Right cardiac atrium (tissue), 5 donors: ENCODE measurements around the gene SLC25A22. TPM values are rescaled to one million over a fixed set of nuclear protein-coding genes. Genes with fewer than 3 reads are reported as not detected.

Source experiments
- ATAC-seq, 2 donors: fragments of 200-7000 bp; cut with Tn5 transposase; one replicate each; pipeline versions ENCODE4 v1.8.0 to v1.9.1; 2020; ENCODE audit warnings: moderate library complexity in 2 of 2, mild to moderate bottlenecking in 1 of 2
- DNase-seq, 3 donors: peaks; one replicate each; pipeline ENCODE4 v3.0.0-alpha.2; 2020
- H3K27ac ChIP-seq: one replicate; pipeline ENCODE4 v1.5.1; 2013; ENCODE audit warnings: mild to moderate bottlenecking, low read length, control low read depth, moderate library complexity
- H3K27me3 ChIP-seq: one replicate; pipeline ENCODE4 v1.6.1; 2013; ENCODE audit not compliant: control insufficient read depth, insufficient read depth
- H3K4me1 ChIP-seq: one replicate; pipeline ENCODE4 v1.6.1; 2013; ENCODE audit warnings: low read length; ENCODE audit not compliant: control insufficient read depth, insufficient read depth
- H3K4me3 ChIP-seq: one replicate; pipeline ENCODE4 v1.5.1; 2013; ENCODE audit warnings: low read length, control low read depth
- H3K9me3 ChIP-seq: one replicate; pipeline ENCODE4 v1.6.1; 2013; ENCODE audit warnings: low read length; ENCODE audit not compliant: control insufficient read depth
- WGBS: extraction: QIAGEN DNeasy Blood & Tissue Kit; methylation state at CpG from one replicate; pipeline ENCODE4 v1.1.7; 2013; 5-methylcytosine and 5-hydroxymethylcytosine counted together
- intact Hi-C, 4 donors: fragments of 100-400 bp; cut with DNase I; formaldehyde crosslinking; loops; one replicate each; pipeline versions ENCODE4 v1.11.0 to v1.14.0; 2022 to 2023
- polyA plus RNA-seq: library from polyadenylated mRNA; stranded (reverse); fragments of 200-250 nt; gene quantifications from one replicate; pipeline ENCODE4 v1.2.3, GENCODE V29; 2013
- total RNA-seq, 4 donors: library from RNA; stranded (reverse); fragmentation: NEBNext Ultra II Directional; extraction: Animal tissue kit (Norgen Biotek cat#: 25700); gene quantifications; one replicate each; pipeline ENCODE4 v1.2.1, GENCODE V29; 2021
- donor health status: healthy with polysubstance abuse.
- donor health status: DM: no; HTN: yes; CAD: no.
- donor health status: DM: no; HTN: no; CAD: no.
- donor health status: DM: no; HTN: yes; CAD: no; lungs with severe emphysema.
- donor health status: DM: yes; HTN: yes; CAD: no.

The SLC25A22 gene
- total and polyA plus RNA-seq, 5 donors: 3.8 to 9.0 (median 6.1) TPM

DNA sequence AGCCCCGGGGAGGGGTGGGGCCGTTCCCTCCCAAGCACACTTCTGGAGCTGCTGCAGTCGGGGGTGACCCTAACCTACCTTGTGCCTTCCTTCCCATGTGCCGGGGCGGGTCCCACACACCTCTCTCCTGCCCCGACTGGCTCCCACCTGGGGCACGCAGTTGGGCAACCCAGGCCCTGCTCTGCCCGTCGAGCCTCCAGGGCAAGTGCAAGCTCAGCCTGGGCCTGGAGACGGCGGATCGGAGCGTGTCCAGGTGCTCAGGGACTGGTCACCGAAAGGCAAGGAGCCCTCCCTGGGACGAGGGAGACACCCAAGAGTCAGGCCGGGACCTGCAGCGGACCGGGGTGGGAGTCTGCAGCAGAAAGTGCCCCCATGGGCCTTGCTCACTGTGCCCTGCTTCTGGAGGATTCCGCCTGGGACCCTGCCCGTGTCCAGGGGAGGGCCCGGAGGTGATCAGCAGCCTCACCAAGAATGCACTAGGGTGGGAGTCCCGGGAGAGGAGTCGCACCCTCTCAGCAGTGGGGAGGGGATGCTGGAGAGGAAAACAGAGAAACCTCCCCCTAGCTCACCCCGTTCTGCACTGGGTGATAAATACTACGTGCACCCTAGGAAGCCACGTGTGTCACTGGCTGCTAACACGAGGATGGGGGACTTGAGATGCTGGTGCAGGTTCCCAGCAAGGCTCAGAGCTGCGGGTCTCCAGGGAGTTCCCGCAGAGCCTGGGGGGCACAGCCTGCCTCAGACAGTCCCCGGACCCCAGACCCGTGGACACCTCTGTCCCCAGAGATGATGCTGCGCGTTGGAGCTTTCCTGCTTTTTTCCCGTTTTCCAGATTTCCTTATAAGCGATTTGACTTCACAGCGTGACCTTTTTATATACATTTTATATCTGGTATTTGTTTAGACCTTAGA is 15.6 kb downstream of the SLC25A22 start:
- Histone ChIP-seq H3K27ac (no peak overlapping the region), H3K4me1 (peaks cover 3% of the 10 kb centered on the region), H3K27me3 (no peaks in the 10 kb centered on the region), H3K9me3 (no peaks in the 10 kb centered on the region), H3K4me3 (no peak overlapping the region)
- WGBS: 73% methylated on average over 36 of the region's 36 CpGs
- ATAC-seq (no peak), DNase-seq (no peak)
- intact Hi-C loops: no loop called here

DNA sequence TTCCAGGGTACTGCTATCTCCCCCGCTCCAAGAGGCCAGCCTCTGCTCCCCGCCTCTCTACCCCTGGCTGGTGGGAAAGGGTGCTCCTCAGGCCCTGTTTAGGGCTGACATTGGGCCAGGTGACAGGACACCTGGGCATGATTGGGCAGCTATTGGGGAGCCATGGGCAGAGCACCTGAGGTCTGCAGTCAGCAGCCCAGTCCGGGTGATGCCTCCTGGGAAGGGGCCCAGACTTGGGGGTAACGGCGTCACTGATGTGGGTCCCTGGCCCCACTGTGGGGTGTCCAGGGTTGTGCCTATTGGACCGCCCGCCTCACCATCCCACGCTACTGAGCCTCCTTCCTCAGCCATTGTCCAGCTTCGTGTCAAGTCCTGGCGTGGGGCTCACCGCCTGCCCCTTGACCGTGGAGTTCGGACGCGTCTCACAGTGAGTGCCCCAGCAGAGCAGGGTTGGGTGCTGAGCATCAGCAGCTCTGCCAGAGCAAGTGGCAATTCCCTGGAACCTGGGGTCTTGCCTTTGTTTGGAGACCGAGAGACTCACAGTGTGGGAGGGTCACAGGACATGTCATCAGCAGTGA is 18.0 kb downstream of the SLC25A22 start:
- Histone ChIP-seq H3K27me3 (no peaks in the 10 kb centered on the region), H3K4me3 (no peak overlapping the region), H3K27ac (no peak overlapping the region), H3K4me1 (peaks cover 9% of the 10 kb centered on the region), H3K9me3 (no peaks in the 10 kb centered on the region)
- ATAC-seq (no peak), DNase-seq (peak in 2 of 3 donors; percentile 15 to 43)
- 94% methylated on average over 16 of the region's 16 CpGs for WGBS
- intact Hi-C loops: no loop called here

GRCh38 chr11:778976-779954 is 18.8 kb downstream of the SLC25A22 start:
- peak in 2 of 3 donors; percentile 14 to 60 for DNase-seq
- H3K4me1 ChIP-seq: peaks cover 9% of the 10 kb centered on the region
- H3K4me3 ChIP-seq: no peak overlapping the region
- 92% methylated on average over 23 of the region's 23 CpGs for WGBS
- no peak for ATAC-seq
- no peaks in the 10 kb centered on the region for H3K9me3 ChIP-seq
- H3K27ac ChIP-seq: no peak overlapping the region
- H3K27me3 ChIP-seq: no peaks in the 10 kb centered on the region
- intact Hi-C loops: no loop called here

GRCh38 chr11:777288-778255 is 20.5 kb downstream of the SLC25A22 start, which contains the start of gene GATD1:
TSS of gene GATD1 (minus strand) at chr11:777487. CDS start at chr11:777462, 25 bp downstream.
- Histone ChIP-seq H3K27me3 (no peaks in the 10 kb centered on the region), H3K27ac (peak within 1 kb of the TSS; percentile 60), H3K4me3 (peak within 1 kb of the TSS; percentile 67), H3K9me3 (no peaks in the 10 kb centered on the region), H3K4me1 (peaks cover 9% of the 10 kb centered on the region)
- 1% methylated on average over 110 of the region's 110 CpGs for WGBS
- intact Hi-C loops: no loop called here
- DNase-seq (peak; percentile 94 to 98 (median 98)), ATAC-seq (peak; percentile 88 to 89)

GRCh38 chr11:776561-777287 is 21.4 kb downstream of the SLC25A22 start:
- H3K9me3 ChIP-seq: no peaks in the 10 kb centered on the region
- WGBS: 1% methylated on average over 65 of the region's 65 CpGs
- H3K27ac ChIP-seq: peak overlapping the region; percentile 59
- intact Hi-C loops: no loop called here
- H3K27me3 ChIP-seq: no peaks in the 10 kb centered on the region
- peak overlapping the region; percentile 67 for H3K4me3 ChIP-seq
- H3K4me1 ChIP-seq: peaks cover 9% of the 10 kb centered on the region
- DNase-seq (peak; percentile 39 to 70 (median 69)), ATAC-seq (peak; percentile 28 to 31)

GRCh38 chr11:776263-776560 is 21.9 kb downstream of the SLC25A22 start:
- Histone ChIP-seq H3K9me3 (no peaks in the 10 kb centered on the region), H3K27me3 (no peaks in the 10 kb centered on the region), H3K27ac (no peak overlapping the region), H3K4me1 (peaks cover 9% of the 10 kb centered on the region), H3K4me3 (peak overlapping the region; percentile 67)
- no peak for DNase-seq
- intact Hi-C loops: no loop called here
- no peak for ATAC-seq
- 30% methylated on average over 11 of the region's 11 CpGs for WGBS

DNA sequence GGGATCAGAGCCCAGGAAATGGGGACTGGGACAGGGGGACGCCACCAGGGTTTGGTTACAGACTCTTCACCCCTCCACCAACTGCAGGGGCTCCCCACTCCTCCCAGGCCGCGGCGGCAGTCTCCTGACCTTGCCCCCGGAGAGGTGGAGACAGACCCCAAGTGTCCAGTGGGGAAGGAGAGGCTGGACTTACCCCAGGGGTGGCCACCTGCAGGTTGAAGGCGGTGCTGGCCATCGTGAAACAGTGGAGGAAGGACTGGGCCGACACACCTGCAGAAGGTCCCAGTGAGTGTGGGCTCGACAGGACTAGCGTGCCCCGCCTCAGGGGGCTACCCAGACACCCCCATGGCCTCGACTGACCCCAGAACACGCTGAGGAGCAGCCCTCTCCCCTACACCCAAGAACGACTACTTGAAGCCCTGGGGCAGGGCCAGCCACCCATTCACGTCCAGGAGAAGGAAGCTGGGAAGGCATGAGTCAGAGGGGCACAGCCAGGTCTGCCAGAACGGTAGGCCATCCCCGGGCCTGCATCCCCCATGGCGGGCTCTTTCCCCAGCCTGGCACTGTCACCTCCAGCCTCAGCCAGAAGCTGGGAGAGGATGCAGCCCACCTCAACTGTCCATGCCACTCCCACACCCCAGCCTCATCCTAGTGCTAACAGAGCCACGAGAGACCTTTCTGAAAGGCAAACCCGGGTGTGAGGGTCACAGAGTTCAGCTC is 23.0 kb downstream of the SLC25A22 start:
- DNase-seq: peak in 1 of 3 donors; percentile 58
- H3K4me3 ChIP-seq: no peak overlapping the region
- H3K4me1 ChIP-seq: peaks cover 9% of the 10 kb centered on the region
- 72% methylated on average over 20 of the region's 20 CpGs for WGBS
- intact Hi-C loops: no loop called here
- H3K27ac ChIP-seq: no peak overlapping the region
- no peaks in the 10 kb centered on the region for H3K9me3 ChIP-seq
- H3K27me3 ChIP-seq: no peaks in the 10 kb centered on the region
- ATAC-seq: no peak

DNA sequence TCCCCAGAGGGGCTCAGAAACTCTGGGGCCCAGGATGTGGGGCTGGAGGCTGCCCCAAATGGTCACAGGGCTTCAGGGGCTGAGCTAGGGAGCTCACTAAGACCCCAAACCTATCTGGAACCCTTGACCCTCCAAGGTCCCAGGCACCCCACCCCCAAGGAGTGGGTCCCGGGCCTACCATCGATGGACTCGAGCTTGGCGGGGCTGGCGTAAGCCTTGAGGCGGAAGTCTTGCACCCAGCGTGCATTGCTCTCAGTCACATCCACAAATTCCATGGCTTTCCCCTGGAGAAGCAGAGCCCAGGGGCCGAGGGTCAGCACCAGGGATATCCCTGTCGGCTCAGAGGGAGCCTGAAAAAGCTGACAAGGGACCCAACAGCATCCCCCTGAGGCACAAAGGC is 24.3 kb downstream of the SLC25A22 start:
- ATAC-seq: no peak
- 89% methylated on average over 9 of the region's 9 CpGs for WGBS

DNA sequence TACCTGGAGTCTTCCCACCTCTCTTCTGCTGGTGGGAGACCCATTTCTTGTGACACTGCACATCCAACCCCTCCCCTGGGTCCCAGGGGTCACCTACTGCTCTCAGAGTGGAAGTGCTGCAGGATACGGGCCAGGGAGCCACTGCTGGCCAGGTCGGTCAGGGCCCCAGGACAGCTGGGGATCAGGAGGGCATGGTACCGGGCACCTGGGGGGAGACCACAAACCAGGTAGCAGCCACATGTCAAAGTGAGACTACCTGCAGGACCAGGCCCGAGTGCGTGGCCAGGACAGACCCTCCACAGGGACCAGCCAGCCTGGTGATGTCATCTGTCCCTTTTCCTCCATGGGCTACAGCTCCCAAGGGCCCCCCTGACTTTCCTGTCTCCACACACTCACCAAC is 24.7 kb downstream of the SLC25A22 start:
- Histone ChIP-seq H3K4me1 (peaks cover 9% of the 10 kb centered on the region), H3K27me3 (no peaks in the 10 kb centered on the region), H3K4me3 (no peak overlapping the region), H3K9me3 (no peaks in the 10 kb centered on the region), H3K27ac (no peak overlapping the region)
- 81% methylated on average over 5 of the region's 5 CpGs for WGBS
- DNase-seq: peak in 1 of 3 donors; percentile 26
- no peak for ATAC-seq
- intact Hi-C loops: no loop called here

More for the DNA sequence above, 24.3 kb downstream of the SLC25A22 start:
- H3K4me1 ChIP-seq: peaks cover 9% of the 10 kb centered on the region
- H3K27ac ChIP-seq: no peak overlapping the region
- intact Hi-C loops: no loop called here
- H3K27me3 ChIP-seq: no peaks in the 10 kb centered on the region
- no peaks in the 10 kb centered on the region for H3K9me3 ChIP-seq
- peak in 1 of 3 donors; percentile 37 for DNase-seq
- H3K4me3 ChIP-seq: no peak overlapping the region
